HG03575 (cell line): ENCODE results near the gene CEP170B.
"Not testable (repeated sequence)": the region's sequence is repeated elsewhere in the genome, so short reads cannot be mapped to it uniquely, and the experiment has no call there.

ENCODE experiments used
- ATAC-seq: cut with Tn5 transposase; IDR thresholded peaks from one replicate; pipeline ENCODE4 v1.9.1; 2021; ENCODE audit not compliant: unreplicated experiment, insufficient number of reproducible peaks, low FRiP score; ENCODE audit errors: extremely low read depth

Gene CEP170B

DNA sequence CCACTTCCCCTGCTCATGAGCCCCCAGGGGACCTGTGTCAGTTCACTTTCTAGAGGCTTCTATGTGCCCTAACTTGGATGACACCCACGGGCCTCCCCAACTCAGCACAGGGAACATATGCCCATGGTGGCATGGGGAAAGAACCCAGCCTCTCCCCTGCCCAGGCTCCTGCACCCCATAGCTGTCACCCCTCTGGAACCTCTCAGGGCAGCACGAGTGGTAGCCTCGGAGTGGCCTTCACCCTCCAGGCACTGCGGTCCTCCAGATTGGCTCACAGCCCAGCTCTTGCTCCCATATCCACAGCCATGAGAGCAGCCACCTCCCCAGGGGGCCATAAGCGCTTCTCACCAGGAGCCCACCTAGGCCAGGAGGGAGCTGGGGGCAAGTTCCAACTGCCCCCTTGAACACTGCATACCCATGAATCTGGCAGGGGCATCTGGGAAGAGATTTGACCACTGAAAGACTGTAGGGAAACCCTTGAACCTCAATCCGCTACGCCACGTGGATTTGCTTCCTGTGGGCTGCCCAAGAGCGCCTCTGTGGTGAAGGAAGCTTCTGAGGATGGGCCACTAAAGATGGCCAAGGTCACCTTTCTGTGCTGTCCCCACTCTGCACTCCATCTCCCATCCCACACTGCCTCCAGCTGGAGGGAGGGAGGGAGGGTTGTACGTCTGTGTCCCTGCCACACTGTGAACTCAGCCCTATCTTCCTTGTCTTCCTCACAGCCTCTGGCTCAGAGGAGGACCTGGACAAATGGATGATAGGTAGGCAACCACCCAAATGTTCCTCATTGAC, 71.5 kb downstream of the CEP170B start:
- ATAC-seq: no peak

DNA sequence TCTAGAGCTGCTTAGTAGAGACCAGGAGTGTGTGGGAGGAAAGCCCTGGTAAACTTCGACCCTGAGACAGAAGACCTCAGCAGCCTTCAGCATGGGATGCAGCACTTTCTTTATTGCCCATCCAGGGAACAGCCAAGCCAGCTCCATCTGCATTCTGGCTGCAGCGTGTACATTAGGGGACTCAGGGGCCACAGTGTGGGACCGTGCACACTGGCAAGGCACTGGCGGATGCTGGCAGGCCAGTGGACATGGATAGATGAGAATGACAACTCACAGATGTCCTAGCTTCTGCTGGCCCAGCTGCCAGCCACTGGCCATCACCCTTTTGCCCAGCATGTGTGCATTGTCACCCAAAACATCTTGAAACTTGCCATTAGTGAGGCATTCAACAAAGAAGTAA, 72.1 kb downstream of the CEP170B start:
- no peak for ATAC-seq

DNA sequence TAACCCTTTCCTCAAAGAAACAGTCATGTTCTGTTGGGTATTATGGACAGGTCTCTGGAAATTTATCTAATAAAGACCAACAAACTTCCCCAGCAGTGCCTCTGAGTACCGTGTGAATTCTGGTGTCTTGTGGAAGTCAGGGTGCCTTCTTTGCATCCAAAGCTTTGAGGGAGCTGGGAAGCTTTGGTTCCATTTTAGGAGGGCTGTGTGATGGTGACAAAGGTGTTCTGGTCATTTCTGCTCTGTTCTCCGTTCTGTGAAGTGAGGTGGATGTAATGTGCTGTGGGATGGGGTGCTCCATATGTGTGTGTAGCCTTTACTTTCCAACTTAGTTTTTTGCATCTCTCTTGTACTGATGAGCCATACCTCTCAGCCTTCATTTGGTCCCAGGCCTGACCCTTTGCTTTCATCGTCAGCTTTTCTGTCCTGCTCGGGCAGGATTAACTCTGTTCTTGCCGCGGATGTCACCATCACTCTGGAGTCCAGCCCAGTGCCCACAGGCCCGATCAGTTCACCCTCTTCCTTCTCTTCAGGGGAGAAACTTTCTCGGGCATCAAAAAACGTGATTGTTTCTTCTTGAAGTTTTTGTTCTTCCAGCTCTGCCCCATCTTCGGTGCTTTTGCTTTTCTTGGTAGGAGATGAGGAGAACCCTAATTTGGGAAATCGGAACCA, 72.8 kb downstream of the CEP170B start:
- ATAC-seq: no peak

DNA sequence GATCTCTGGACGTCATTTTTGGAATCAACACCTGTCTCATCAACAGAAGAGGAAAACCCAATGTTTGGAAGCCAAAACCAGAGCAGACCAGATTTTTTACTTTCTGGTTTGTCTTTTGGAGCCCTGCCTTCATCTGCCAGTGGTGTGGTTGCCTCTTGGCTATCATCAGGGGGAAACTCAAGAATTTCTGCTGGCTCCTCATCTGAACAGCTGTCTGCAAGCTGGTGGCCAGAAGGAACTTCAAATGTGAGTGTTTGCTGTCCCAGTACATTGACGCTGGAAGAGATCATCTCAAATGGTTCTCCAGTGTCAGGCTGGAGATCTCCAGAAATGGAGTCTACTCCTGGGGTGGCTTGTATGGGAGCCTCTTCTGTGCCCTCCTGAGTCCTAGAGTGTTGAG, 73.4 kb downstream of the CEP170B start:
- ATAC-seq: no peak

DNA sequence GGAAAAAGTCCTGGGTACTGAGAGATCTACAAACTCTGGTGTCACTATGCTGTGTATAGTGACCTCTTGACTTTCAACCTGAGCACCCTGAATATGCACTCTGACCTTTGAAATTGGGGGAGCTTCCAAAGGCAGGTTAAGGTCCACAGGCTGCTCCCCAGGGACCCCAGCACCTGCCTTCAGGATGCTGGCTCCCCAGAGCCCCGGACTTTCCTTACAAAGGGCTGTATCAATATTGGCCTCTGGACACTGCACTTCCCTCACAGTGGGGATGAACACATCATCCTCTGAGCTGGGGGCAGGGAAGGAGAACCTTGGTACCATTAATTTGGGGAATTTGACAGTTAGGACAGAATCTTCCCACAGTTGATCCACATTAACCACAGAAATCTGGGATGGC, 73.9 kb downstream of the CEP170B start:
- no peak for ATAC-seq

DNA sequence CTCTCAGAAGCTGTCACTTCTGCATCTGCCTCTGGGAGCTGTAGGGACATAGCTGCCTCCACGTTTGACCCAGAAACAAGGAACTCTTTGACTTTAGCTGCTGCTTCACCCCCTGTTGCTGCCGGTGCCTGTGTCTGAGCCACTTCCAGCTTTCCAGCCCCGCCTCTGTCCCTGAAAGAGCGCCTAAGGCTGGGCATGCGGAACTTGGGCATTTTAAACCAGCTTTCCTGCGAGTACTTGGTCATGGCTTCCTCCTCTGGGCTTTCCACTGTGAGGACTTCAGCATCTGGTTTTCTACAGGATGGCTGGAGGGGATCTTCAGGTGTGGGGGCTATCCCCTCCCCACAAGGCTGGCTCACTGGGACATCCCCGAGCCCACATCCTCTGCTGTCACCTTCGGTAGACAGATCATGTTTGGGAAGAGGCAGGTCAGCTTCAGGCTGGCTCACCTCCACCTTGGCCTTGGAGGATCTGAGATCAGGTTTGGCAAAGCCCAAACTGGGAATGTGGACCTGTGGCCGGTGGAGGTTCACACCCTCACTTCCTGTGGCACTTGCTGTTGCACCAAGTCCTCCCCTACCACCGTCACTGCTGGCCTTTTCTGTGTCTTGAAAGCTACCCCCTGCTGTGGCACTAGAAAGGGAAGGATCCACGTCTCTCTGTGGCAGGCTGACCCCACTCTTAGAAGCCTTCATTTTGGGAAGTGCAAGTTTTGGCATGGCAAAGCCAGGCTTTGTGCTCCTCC, 74.8 kb downstream of the CEP170B start:
- no peak for ATAC-seq

DNA sequence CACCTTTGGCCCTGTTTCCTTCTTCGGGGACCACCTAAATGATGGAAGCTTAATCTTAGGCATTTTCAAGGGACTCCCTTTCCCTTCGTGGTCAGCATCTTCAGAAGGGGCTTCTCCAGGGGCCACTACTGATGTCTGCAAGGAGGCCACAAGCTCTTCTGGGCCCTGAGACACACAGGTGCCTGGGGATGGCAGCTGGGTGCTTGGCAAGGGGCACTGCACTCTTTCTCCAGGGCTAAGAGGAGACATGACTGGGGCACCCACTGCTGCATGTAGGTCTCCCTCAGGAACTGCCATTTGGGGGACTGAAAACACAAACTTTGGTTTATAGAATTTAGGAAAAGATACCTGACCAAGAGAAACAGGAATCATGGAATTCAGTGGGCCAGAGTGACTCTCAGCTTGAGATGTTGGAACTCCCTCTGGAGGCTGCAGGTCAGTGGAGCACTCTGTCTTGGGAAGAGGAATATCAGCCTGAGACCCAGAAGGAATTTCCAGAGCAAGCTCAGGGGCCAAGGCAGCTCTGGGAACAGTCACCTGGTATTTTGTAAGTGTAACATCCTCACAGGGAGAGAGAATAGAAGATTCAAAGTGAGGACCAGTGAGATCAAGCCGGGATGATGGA, 75.6 kb downstream of the CEP170B start:
- ATAC-seq: no peak

DNA sequence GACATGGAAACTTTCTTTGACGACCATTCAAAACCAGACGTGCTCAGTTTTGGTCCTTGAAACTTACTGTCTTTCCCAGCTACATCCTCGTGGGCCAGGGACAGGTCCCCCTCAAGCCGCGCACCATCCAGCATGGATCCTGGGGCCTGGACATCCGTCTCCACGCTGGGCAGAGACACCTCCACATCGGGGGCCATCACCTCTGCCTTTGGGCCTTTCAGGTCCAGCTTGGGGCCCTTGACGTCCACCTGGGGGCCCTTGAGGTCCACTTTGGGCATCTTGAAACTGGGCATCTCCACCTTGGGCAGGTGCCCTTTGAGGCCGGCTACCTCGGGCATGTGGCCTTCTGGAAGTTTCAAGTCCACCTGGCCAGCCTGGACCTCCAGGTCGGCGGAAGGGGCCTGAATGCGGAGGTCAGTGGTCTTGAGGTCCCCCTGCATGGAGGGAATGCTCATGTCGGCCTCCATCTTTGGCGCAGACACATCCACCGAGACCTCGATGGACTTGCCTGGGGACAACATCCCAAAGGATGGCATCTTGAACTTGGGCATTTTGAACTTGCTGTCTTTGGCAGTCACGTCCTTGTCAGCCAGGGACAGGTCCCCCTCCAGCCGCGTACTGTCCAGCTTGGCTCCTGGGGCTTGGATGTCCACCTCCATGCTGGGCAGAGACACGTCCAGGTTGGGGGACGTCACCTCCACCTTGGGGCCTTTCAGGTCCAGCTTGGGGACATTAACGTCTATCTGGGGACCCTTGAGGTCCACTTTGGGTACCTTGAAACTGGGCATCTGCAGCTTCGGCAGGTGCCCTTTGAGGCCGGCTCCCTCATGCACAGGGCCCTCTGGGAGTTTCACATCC, 76.7 kb downstream of the CEP170B start:
- ATAC-seq: no peak

DNA sequence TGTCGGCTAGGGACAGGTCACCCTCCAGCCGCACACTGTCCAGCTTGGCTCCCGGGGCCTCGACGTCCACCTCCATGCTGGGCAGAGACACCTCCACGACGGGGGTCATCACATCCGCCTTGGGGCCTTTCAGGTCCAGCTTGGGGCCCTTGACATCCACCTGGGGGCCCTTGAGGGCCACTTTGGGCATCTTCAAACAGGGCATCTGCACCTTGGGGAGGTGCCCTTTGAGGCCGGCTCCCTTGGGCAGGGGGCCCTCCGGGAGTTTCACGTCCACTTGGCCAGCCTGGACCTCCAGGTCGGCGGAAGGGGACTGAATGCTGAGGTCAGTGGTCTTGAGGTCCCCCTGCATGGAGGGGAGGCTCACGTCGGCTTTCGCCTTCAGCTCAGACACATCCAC, 77.5 kb downstream of the CEP170B start:
- ATAC-seq: no peak

DNA sequence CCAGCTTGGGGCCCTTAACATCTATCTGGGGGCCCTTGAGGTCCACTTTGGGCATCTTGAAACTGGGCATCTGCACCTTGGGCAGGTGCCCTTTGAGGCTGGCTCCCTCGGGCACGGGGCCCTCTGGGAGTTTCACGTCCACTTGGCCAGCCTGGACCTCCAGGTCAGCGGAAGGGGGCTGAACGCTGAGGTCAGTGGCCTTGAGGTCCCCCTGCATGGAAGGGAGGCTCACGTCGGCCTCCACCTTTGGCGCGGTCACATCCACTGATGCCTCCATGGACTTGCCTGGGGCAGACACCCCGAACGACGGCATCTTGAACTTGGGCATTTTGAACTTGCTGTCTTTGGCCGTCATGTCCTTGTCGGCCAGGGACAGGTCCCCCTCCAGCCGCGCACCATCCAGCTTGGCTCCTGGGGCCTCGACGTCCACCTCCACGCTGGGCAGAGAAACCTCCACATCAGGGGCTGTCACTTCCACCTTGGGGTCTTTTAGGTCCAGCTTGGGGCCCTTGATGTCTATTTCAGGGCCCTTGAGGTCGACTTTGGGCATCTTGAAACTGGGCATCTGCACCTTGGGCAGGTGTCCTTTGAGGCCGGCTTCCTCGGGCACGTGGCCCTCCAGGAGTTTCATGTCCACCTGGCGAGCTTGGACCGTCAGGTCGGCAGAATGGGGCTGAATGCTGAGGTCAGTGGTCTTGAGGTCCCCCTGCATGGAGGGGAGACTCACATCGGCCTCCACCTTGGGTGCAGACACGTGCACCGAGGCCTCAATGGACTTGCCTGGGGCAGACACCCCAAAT, 78.3 kb downstream of the CEP170B start:
- not testable (repeated sequence) for ATAC-seq

DNA sequence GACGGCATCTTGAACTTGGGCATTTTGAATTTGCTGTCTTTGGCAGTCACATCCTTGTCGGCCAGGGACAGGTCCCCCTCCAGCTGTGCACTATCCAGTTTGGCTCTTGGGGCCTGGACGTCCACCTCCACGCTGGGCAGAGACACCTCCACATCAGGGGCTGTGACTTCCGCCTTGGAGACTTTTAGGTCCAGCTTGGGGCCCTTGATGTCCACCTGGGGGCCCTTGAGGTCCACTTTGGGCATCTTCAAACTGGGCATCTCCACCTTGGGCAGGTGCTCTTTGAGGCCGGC, 78.9 kb downstream of the CEP170B start:
- ATAC-seq: not testable (repeated sequence)

DNA sequence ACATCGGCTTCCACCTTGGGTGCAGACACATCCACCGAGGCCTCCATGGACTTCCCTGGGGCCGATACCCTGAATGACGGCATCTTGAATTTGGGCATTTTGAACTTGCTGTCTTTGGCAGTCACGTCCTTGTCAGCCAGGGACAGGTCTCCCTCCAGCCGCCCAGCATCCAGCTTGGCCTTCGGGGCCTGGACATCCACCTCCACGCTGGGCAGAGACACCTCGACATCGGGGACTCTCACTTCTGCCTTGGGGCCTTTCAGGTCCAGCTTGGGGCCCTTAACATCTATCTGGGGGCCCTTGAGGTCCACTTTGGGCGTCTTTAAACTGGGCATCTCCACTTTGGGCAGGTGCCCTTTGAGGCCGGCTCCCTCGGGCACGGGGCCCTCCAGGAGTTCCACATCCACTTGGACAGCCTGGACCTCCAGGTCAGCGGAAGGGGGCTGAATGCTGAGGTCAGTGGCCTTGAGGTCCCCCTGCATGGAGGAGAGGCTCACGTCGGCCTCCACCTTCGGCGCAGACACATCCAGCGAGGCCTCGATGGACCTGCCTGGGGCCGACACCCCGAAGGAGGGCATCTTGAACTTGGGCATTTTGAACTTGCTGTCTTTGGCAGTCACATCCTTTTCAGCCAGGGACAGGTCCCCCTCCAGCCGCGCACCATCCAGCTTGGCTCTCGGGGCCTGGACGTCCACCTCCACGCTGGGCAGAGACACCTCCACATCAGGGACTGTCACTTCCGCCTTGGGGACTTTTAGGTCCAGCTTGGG, 79.6 kb downstream of the CEP170B start:
- ATAC-seq: not testable (repeated sequence)

DNA sequence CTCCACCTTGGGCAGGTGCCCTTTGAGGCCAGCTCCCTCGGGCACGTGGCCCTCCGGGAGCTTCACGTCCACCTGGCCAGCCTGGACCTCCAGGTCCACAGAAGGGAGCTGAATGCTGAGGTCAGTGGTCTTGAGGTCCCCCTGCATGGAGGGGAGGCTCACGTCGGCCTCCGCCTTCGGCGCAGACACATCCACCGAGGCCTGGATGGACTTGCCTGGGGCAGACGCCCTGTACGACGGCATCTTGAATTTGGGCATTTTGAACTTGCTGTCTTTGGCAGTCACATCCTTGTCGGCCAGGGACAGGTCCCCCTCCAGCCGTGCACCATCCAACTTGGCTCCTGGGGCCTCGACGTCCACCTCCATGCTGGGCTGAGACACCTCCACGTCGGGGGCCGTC, 80.2 kb downstream of the CEP170B start:
- ATAC-seq: not testable (repeated sequence)
